NT2/D1 (cell line): ENCODE measurements around the gene NGF.

Experiments
- YY1 ChIP-seq: IDR thresholded peaks from 2 replicates; pipeline ENCODE4 v1.6.1; 2011; ENCODE audit not compliant: insufficient read length, insufficient read depth
- ZNF274 ChIP-seq: IDR thresholded peaks from 2 replicates; pipeline ENCODE4 v1.6.1; 2011; ENCODE audit warnings: mild to moderate bottlenecking, low read depth, low read length

DNA sequence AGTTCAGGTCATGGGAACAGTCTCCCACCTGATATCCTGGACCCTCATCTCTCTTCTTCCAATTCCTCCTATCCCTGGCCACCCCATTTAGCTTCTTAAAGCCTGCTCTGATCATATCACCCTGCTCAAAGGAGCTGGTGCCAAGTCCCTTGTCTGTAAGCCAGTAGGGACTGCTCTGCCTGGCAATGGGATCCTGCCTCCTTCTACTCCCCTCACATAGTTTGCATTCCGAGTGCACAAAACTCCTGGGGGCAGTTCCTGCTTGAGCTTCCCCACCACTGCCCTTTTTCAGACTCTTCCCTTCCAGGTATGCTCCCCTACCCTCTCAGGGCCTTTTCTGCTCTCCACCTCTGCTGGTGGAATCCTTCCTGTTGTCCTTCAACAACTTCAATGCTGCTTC lies 48.1 kb downstream of the NGF start:
- TF ChIP-seq ZNF274 (no peak), YY1 (no peak)
